NCI-H748 (cell line): Measurements from ENCODE around the gene CASP12.

Experiments
- DNase-seq: peaks from one replicate; lab custom pipeline; 2025; ENCODE audit not compliant: unreplicated experiment; lab: John Stamatoyannopoulos, UW

The CASP12 gene

GRCh38 chr11:104892723-104893511, 5.3 kb downstream of the CASP12 start:
- DNase-seq: no peak

GRCh38 chr11:104891135-104891534, 7.1 kb downstream of the CASP12 start:
- DNase-seq: no peak

GRCh38 chr11:104883342-104883741, 14.9 kb downstream of the CASP12 start:
- peak; percentile 40 for DNase-seq

GRCh38 chr11:104881117-104881794, 17.0 kb downstream of the CASP12 start:
- DNase-seq: peak; percentile 45

- no peak for DNase-seq
Measured at GRCh38 chr11:104879514-104880190, 18.6 kb downstream of the CASP12 start.

GRCh38 chr11:104876861-104877431, 21.3 kb downstream of the CASP12 start:
- no peak for DNase-seq

- DNase-seq: no peak
Measured at GRCh38 chr11:104876324-104876723, 21.9 kb downstream of the CASP12 start.

GRCh38 chr11:104873252-104873651, 25.0 kb downstream of the CASP12 start:
- peak; percentile 23 for DNase-seq

- no peak for DNase-seq
Measured at GRCh38 chr11:104872393-104872792, 25.9 kb downstream of the CASP12 start.

- no peak for DNase-seq
Measured at GRCh38 chr11:104870910-104871309, 27.4 kb downstream of the CASP12 start.

GRCh38 chr11:104866815-104867214, 31.4 kb downstream of the CASP12 start:
- peak; percentile 9 for DNase-seq

GRCh38 chr11:104858882-104859775, 39.1 kb downstream of the CASP12 start:
- no peak for DNase-seq

GRCh38 chr11:104856607-104857006, 41.7 kb downstream of the CASP12 start:
- no peak for DNase-seq

- DNase-seq: no peak
Measured at GRCh38 chr11:104855965-104856364, 42.3 kb downstream of the CASP12 start.

GRCh38 chr11:104853276-104853675, 45.0 kb downstream of the CASP12 start:
- no peak for DNase-seq

- no peak for DNase-seq
Measured at GRCh38 chr11:104852811-104853210, 45.4 kb downstream of the CASP12 start.

GRCh38 chr11:104846216-104846615, 52.0 kb downstream of the CASP12 start:
- no peak for DNase-seq

- DNase-seq: no peak
Measured at GRCh38 chr11:104844451-104844850, 53.8 kb downstream of the CASP12 start.

- no peak for DNase-seq
Measured at GRCh38 chr11:104843150-104843836, 55.0 kb downstream of the CASP12 start.

GRCh38 chr11:104841973-104842525, 56.2 kb downstream of the CASP12 start:
- no peak for DNase-seq
